ENCODE measurements around the gene CERK.

DNA sequence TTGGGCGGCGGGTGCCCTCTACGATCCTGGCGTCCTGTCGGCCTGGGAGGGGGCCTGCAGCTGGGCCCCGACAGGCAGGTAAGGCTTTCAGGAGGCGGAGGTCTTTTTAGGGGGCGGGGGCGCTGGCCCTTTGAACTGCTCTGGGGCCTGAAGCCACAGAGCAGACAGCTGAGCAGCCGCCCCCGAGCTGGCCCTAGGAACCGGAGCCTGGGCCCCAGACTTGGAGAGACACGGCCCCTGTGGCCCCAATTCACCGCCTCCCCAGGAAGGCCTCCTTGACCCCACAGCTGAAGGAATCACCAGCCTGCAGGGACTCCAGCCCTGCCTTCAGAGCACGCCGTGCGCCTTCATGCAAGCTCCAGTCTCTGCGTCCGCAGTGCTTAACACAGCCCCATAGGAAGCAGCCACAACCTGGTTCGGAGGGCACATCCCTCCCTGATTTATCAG lies 618 bp upstream of the CERK start:
- TF ChIP-seq SIN3A (IDR thresholded peaks at IDR 0.05; ENCODE audit: borderline replicate concordance, insufficient read depth, low read depth, low read length): no peak
- TF ChIP-seq, protein P1, sequence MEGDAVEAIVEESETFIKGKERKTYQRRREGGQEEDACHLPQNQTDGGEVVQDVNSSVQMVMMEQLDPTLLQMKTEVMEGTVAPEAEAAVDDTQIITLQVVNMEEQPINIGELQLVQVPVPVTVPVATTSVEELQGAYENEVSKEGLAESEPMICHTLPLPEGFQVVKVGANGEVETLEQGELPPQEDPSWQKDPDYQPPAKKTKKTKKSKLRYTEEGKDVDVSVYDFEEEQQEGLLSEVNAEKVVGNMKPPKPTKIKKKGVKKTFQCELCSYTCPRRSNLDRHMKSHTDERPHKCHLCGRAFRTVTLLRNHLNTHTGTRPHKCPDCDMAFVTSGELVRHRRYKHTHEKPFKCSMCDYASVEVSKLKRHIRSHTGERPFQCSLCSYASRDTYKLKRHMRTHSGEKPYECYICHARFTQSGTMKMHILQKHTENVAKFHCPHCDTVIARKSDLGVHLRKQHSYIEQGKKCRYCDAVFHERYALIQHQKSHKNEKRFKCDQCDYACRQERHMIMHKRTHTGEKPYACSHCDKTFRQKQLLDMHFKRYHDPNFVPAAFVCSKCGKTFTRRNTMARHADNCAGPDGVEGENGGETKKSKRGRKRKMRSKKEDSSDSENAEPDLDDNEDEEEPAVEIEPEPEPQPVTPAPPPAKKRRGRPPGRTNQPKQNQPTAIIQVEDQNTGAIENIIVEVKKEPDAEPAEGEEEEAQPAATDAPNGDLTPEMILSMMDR (IDR thresholded peaks at IDR 0.05): no peak
- TF ChIP-seq, protein P2, sequence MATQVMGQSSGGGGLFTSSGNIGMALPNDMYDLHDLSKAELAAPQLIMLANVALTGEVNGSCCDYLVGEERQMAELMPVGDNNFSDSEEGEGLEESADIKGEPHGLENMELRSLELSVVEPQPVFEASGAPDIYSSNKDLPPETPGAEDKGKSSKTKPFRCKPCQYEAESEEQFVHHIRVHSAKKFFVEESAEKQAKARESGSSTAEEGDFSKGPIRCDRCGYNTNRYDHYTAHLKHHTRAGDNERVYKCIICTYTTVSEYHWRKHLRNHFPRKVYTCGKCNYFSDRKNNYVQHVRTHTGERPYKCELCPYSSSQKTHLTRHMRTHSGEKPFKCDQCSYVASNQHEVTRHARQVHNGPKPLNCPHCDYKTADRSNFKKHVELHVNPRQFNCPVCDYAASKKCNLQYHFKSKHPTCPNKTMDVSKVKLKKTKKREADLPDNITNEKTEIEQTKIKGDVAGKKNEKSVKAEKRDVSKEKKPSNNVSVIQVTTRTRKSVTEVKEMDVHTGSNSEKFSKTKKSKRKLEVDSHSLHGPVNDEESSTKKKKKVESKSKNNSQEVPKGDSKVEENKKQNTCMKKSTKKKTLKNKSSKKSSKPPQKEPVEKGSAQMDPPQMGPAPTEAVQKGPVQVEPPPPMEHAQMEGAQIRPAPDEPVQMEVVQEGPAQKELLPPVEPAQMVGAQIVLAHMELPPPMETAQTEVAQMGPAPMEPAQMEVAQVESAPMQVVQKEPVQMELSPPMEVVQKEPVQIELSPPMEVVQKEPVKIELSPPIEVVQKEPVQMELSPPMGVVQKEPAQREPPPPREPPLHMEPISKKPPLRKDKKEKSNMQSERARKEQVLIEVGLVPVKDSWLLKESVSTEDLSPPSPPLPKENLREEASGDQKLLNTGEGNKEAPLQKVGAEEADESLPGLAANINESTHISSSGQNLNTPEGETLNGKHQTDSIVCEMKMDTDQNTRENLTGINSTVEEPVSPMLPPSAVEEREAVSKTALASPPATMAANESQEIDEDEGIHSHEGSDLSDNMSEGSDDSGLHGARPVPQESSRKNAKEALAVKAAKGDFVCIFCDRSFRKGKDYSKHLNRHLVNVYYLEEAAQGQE (IDR thresholded peaks at IDR 0.05; ENCODE audit: insufficient read depth in 1 of 2, low read depth in 2 of 2, low read length in 1 of 2): no peak
- TF ChIP-seq TCF7L2 (IDR thresholded peaks at IDR 0.05; ENCODE audit: low read depth, low read length): no peak
